ENCODE results near the gene HSD17B2.
"Not testable (repeated sequence)": the region's sequence is repeated elsewhere in the genome, so short reads cannot be mapped to it uniquely, and the experiment has no call there.

The HSD17B2 gene

GRCh38 chr16:82082097-82082496 lies 47.0 kb downstream of the HSD17B2 start:
- no peak for DNase-seq (ENCODE audit: low read depth in 3 of 3)

GRCh38 chr16:82082543-82083244 lies 47.6 kb downstream of the HSD17B2 start:
- no peak for DNase-seq (ENCODE audit: low read depth in 3 of 3)

DNA sequence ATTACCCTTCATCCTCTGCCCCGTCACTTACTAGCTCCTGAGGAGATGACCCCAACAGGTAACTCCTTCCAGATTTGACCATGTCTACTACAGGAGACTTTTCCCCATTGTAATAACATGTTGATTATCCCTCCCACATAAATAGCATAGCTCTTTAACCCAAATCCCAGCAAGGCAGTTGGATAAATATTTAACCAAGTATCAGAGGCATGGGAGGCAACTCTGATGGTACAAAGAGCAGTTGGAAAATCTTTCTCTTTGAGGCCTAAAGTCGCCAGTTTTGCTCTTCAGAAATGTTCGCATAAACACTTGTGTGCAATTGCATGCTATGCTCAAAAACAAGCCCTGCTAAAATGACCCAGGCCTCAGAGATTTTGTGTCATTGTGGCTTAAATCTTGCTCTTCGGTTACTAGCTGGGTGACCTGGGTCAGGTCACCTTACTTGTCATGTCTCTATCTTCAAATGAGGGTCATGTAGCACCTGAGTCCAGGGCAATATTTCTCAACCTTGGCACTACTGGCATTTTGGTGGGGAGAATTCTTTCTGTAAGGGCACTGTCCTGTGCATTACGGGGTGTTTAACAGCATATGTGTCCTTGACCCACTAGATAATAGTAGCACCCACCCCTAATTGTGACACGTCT lies 48.8 kb downstream of the HSD17B2 start:
- DNase-seq (ENCODE audit: low read depth in 3 of 3), result no peak

GRCh38 chr16:82085011-82085779 lies 50.1 kb downstream of the HSD17B2 start:
- DNase-seq (ENCODE audit: low read depth in 3 of 3), result no peak

- no peak for DNase-seq (ENCODE audit: low read depth in 3 of 3)
Observed at GRCh38 chr16:82088483-82088882, 53.4 kb downstream of the HSD17B2 start.

DNA sequence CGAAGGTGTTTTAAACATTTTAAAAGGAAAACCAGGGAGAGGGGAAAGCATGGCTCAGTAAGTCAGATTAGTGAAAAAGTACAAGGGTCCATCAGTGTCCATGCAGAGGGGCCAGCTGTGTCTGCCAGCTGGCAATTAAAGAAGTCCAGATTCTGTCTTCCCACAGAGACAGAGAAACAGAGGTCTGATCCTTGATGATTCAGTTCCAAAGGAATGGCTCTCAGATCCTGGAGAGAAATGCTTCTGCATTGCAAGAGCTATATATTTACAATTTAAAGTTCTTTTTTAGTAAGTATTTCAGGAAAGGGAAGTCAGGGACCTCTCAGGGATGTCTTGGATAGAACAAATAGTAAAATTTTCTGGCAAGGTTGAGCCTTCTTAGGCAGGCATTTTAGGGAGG lies 56.2 kb downstream of the HSD17B2 start:
- no peak for DNase-seq (ENCODE audit: low read depth in 3 of 3)

GRCh38 chr16:82092711-82093110 lies 57.7 kb downstream of the HSD17B2 start:
- DNase-seq (ENCODE audit: low read depth in 3 of 3), result no peak

GRCh38 chr16:82093666-82094300 lies 58.7 kb downstream of the HSD17B2 start:
- no peak for DNase-seq (ENCODE audit: low read depth in 3 of 3)

GRCh38 chr16:82094942-82095540 lies 60.0 kb downstream of the HSD17B2 start:
- DNase-seq (ENCODE audit: low read depth in 3 of 3), result no peak

DNA sequence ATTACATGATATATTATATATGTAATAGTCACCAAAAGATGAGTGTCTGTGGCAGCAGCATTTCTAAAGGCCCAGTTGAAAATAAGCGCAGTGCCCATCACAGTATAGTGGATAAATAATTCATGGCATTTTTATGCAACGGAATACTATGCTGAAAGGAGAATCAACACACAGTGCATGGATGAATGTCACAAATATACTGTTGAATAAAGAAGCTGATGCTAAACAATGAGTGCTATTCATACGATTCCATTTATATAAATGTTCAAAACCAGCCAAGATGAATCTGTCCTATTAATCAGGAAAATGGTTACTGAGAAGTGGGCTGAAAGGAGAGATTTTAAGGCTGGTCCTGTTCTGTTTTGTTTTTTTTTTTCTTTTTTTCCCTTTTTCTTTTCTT lies 61.6 kb downstream of the HSD17B2 start:
- no peak for DNase-seq (ENCODE audit: low read depth in 3 of 3)

DNA sequence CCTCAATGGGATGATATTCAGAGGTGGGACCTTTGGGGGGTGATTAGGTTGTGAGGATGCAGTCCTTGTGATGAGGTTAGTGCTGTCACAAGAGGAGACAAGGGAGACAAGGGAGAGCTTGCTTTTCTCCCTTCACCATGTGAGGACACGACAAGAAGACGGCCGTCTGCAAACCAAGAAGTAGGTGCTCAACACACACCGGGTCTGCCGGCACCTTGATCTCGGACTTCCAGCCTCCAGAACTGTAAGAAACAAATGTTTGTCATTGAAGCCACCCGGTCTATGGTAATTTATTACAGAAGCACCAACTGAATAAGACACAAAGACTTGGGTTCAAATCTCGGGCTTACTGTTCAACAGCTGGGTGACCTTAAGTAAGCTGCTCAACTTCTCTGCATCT lies 70.1 kb downstream of the HSD17B2 start:
- DNase-seq (ENCODE audit: low read depth in 3 of 3), result no peak

DNA sequence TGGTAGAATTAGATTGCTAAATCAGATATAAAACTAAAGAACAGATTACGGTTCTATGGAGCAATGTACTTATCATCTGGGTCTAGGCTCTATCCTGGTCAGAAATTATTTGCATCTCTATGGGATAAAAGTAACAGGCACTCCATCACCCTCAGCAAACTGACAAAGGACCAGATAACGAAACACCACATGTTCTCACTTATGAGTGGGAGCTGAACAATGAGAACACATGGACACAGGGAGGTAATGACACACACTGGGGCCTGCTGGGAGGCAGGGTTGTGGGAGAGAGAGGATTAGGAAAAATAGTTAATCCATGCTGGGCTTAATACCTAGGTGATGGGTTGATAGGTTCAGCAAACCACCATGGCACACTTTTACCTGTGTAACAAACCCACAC lies 73.0 kb downstream of the HSD17B2 start:
- DNase-seq (ENCODE audit: low read depth in 3 of 3), result no peak

DNA sequence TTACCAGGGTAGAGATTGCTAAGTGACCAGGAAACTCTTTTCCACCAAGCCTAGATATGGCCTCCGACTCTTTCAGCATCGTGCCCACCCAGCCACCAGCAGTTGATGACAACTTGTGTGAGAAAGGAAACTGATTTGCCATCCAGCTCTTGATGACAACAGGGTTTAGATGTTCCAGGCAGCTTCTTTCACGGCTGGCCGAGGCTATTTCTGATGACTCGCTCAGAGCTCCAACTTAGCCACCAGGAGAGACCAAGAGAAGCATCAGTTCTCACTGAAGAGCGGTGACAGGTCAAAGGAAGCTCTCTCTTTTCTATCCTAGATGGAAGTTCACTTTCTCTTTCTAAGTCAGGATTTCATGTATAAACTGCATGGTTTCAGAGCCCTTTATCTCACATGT lies 73.7 kb downstream of the HSD17B2 start:
- DNase-seq (ENCODE audit: low read depth in 3 of 3), result no peak

DNA sequence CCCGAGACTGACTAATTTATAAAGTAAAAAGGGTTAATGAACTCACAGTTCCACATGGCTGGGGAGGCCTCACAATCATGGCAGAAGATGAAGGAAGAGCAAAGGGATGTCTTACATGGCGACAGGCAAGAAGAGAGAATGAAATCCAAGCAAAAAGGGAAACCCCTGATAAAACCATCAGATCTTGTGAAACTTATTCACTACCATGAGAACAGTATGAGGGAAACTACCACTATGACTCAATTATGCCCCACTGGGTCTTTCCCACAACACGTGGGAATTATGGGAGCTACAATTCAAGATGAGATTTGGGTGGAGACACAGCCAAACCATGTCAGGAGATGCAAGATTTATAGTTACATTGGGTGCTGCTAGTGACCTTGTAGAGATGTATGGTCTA lies 74.2 kb downstream of the HSD17B2 start:
- not testable (repeated sequence) for DNase-seq (ENCODE audit: low read depth in 3 of 3)

- no peak for DNase-seq (ENCODE audit: low read depth in 3 of 3)
Observed at GRCh38 chr16:82111944-82112343, 76.9 kb downstream of the HSD17B2 start.

DNA sequence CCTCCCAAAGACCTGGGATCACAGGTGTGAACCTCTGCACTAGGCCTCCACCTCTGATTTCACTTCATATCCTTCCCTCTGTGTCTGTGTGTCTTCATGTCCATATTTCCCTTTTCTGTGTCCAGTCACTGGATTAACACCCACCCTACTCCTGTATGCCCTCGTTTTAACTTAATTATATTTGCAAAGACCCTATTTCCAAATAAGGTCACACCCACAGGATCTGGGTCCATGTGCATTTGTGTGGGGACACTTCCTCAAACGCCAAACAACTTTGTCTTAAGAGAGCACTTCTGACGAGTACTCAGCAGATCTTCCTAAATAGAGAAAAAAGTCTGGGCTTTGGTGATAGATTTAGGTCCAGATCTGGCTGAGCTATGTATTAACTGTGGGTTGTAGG lies 78.7 kb downstream of the HSD17B2 start:
- no peak for DNase-seq (ENCODE audit: low read depth in 3 of 3)

DNA sequence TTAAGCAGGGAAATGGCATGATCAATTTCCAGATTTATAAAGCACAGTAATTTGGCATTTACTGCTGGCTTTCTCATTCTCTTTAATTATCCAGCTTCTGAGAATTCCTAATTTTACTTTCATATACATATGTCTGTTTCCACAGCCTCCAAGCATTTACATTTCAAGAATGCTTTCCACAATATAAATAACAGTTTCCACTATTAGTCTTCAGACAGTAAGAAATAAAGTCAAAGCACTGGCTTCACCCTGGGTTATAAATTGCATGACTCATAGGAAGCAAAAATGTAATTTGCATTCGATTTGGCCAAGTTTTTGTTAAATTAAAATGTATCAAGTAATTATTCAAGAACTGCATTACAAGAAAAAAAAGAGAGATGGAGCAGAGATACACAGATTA lies 81.5 kb downstream of the HSD17B2 start:
- no peak for DNase-seq (ENCODE audit: low read depth in 3 of 3)

- DNase-seq (ENCODE audit: low read depth in 3 of 3), result no peak
Observed at GRCh38 chr16:82118749-82119148, 83.7 kb downstream of the HSD17B2 start.

DNA sequence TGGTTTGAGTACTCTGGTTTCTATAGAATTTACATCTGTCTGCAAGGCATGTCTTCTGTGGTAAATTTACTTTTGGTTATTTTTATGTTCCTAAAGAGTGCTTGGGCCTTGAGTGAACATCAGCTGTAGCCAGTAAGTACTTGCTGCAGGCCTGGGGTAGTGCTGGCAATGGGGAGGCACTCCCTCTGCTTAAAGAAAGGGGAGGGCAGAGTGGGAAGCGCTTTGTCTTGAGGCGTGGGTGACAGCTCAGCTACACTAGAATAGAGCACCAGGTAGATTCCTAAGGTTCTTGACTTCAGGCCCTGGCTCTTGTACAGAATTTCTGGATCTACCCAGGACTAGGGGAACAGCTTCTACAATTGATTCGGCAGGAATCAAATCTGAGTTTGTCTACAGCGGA lies 84.4 kb downstream of the HSD17B2 start:
- DNase-seq (ENCODE audit: low read depth in 3 of 3), result no peak

- DNase-seq (ENCODE audit: low read depth in 3 of 3), result no peak
Observed at GRCh38 chr16:82124651-82125050, 89.6 kb downstream of the HSD17B2 start.

DNA sequence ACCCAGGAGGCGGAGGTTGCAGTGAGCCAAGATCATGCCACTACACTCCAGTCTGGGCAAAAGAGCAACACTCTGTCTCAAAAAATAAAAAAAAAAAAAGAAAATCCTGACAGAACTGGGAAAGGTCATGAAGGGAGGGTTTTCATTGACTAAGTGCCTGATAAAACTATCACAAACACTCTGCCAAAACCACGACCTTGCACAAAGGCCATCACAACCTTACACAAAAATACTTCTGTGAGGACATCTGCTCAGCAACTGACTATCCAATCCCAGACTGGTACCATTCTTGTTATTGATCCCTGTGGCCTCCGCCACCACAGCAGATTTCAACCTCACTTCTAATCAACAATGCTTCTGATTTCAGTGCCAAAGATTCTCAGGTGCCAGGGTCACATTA lies 94.8 kb downstream of the HSD17B2 start:
- DNase-seq (ENCODE audit: low read depth in 3 of 3), result no peak

- DNase-seq (ENCODE audit: low read depth in 3 of 3), result no peak
Observed at GRCh38 chr16:82133798-82134197, 98.7 kb downstream of the HSD17B2 start.

Measured in stimulated activated CD4-positive, alpha-beta T cell treated with anti-CD3 and anti-CD28 coated beads, TNF-alpha, amount 100 ng/mL, for 4 hours (primary cell).